Measurements from ENCODE around the gene TRIM24.

DNA sequence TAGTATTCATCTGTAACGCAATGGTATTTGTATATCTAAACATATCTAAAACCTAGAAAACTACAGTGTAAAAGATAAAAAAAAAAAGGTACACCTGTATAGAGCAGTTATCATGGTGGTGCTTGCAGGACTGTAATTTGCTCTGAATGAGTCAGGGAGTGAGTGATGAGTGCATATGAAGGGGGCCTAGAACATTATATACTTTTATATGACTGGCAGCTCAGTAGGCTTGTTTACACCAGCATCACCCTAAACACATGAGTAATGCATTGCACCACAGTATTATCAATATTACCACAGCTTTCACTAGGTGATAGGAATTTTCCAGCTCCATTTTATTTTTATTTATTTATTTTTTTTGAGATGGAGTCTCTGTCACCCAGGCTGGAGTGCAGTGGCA lies 40.8 kb downstream of the TRIM24 start:
- TF ChIP-seq POLR2A (IDR thresholded peaks at IDR 0.05) (no peak), EP300 (IDR thresholded peaks at IDR 0.05) (no peak), POLR2AphosphoS5 (IDR thresholded peaks at IDR 0.05) (no peak)
- TF ChIP-seq, protein P1, sequence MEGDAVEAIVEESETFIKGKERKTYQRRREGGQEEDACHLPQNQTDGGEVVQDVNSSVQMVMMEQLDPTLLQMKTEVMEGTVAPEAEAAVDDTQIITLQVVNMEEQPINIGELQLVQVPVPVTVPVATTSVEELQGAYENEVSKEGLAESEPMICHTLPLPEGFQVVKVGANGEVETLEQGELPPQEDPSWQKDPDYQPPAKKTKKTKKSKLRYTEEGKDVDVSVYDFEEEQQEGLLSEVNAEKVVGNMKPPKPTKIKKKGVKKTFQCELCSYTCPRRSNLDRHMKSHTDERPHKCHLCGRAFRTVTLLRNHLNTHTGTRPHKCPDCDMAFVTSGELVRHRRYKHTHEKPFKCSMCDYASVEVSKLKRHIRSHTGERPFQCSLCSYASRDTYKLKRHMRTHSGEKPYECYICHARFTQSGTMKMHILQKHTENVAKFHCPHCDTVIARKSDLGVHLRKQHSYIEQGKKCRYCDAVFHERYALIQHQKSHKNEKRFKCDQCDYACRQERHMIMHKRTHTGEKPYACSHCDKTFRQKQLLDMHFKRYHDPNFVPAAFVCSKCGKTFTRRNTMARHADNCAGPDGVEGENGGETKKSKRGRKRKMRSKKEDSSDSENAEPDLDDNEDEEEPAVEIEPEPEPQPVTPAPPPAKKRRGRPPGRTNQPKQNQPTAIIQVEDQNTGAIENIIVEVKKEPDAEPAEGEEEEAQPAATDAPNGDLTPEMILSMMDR (IDR thresholded peaks at IDR 0.05) = no peak
